Mesenteric fat pad (tissue), 1 donor: ENCODE data around the gene LILRA5. TPM values are rescaled to one million over a fixed set of nuclear protein-coding genes. Genes with fewer than 3 reads are reported as not detected.

ENCODE experiments used
- DNase-seq: peaks from one replicate; pipeline ENCODE4 v3.0.0-alpha.2; 2020; ENCODE audit warnings: low spot score
- microRNA-seq: library from miRNA; unstranded; fragments of <30 nt; microRNA quantifications from one replicate; pipeline ENCODE4 v1.2.0, GENCODE V29; 2020; ENCODE audit warnings: borderline number of aligned reads
- total RNA-seq: library from RNA; stranded (reverse); fragmentation: NEBNext Ultra II Directional; extraction: Animal tissue kit (Norgen Biotek cat#: 25700); gene quantifications from one replicate; pipeline ENCODE4 v1.2.1, GENCODE V29; 2021
- donor health status: DM: yes; HTN: yes; CAD: no.

LILRA5 gene
- total RNA-seq, 1 donor from 2014 or later, result 23.0 TPM

- DNase-seq, result peak; percentile 53
Observed at GRCh38 chr19:54277111-54277615, 35.8 kb downstream of the LILRA5 start.

- peak; percentile 37 for DNase-seq
Observed at GRCh38 chr19:54275951-54276350, 37.0 kb downstream of the LILRA5 start.

GRCh38 chr19:54274516-54274915 lies 38.5 kb downstream of the LILRA5 start:
- peak; percentile 53 for DNase-seq

- no peak for DNase-seq
Observed at GRCh38 chr19:54273821-54274220, 39.1 kb downstream of the LILRA5 start.

GRCh38 chr19:54272181-54272580 lies 40.8 kb downstream of the LILRA5 start:
- DNase-seq, result peak; percentile 39

GRCh38 chr19:54271587-54271986 lies 41.4 kb downstream of the LILRA5 start:
- peak; percentile 39 for DNase-seq

GRCh38 chr19:54271106-54271505 lies 41.9 kb downstream of the LILRA5 start:
- peak; percentile 76 for DNase-seq

GRCh38 chr19:54268936-54269335 lies 44.0 kb downstream of the LILRA5 start:
- no peak for DNase-seq

- DNase-seq, result peak; percentile 89
Observed at GRCh38 chr19:54266133-54266532, 46.8 kb downstream of the LILRA5 start.

GRCh38 chr19:54262470-54262869 lies 50.5 kb downstream of the LILRA5 start:
- DNase-seq, result no peak

- peak; percentile 64 for DNase-seq
Observed at GRCh38 chr19:54262066-54262465, 50.9 kb downstream of the LILRA5 start.

- peak; percentile 79 for DNase-seq
Observed at GRCh38 chr19:54257116-54257480, 55.9 kb downstream of the LILRA5 start, which contains the start of gene LILRB5. LILRB5 (minus strand) TSS chr19:54257273; CDS start chr19:54257193, 80 bp downstream.

Small RNA genes within 50 kb of the gene (microRNA-seq; reads per million reads assigned to microRNA genes)
- gene MIR4752, result not detected

Other genes with a start within 250 kb of the LILRA5 start
- not detected for gene VSTM1, start 249.3 kb downstream of the LILRA5 start, total RNA-seq
- not detected for gene TARM1, start 231.8 kb downstream of the LILRA5 start, total RNA-seq
- gene OSCAR, start 212.4 kb downstream of the LILRA5 start, total RNA-seq, result 6.6 TPM
- 113 TPM for gene NDUFA3, start 210.3 kb downstream of the LILRA5 start, total RNA-seq
- 16.7 TPM for gene TFPT, start 197.5 kb downstream of the LILRA5 start, total RNA-seq
- 45.5 TPM for gene PRPF31, start 197.4 kb downstream of the LILRA5 start, total RNA-seq
- 31.5 TPM for gene CNOT3, start 175.4 kb downstream of the LILRA5 start, total RNA-seq
- 4.4 TPM for gene LENG1, start 153.4 kb downstream of the LILRA5 start, total RNA-seq
- 1.6 TPM for gene TMC4, start 140.0 kb downstream of the LILRA5 start, total RNA-seq
- 40.9 TPM for gene MBOAT7, start 123.6 kb downstream of the LILRA5 start, total RNA-seq
- gene TSEN34, start 121.9 kb downstream of the LILRA5 start, total RNA-seq, result 24.6 TPM
- gene RPS9, start 112.3 kb downstream of the LILRA5 start, total RNA-seq, result 923 TPM
- gene LILRB3, start 90.2 kb downstream of the LILRA5 start, total RNA-seq, result 50.5 TPM
- gene LILRA6, start 70.4 kb downstream of the LILRA5 start, total RNA-seq, result 26.5 TPM
- gene LILRB5, start 55.9 kb downstream of the LILRA5 start, total RNA-seq, result 69.4 TPM
- gene LILRB2, start 32.1 kb downstream of the LILRA5 start, total RNA-seq, result 14.4 TPM
- gene LILRA4, start 26.0 kb upstream of the LILRA5 start, total RNA-seq, result 1.0 TPM
- 63.8 TPM for gene LAIR1, start 51.8 kb upstream of the LILRA5 start, total RNA-seq
- gene TTYH1, start 102.3 kb upstream of the LILRA5 start, total RNA-seq, result not detected
- gene LENG8, start 136.0 kb upstream of the LILRA5 start, total RNA-seq, result 141 TPM
- 8.3 TPM for gene LENG9, start 150.6 kb upstream of the LILRA5 start, total RNA-seq
- 38.1 TPM for gene CDC42EP5, start 160.1 kb upstream of the LILRA5 start, total RNA-seq
- 1.7 TPM for gene LAIR2, start 189.7 kb upstream of the LILRA5 start, total RNA-seq